GM12874 (cell line): ENCODE data around the gene CAPN10.

ENCODE experiments used
- TF ChIP-seq, protein P1 (sequence below): IDR thresholded peaks from 2 replicates; pipeline ENCODE4 v1.5.1; 2011; ENCODE audit warnings: low read depth, mild to moderate bottlenecking, control low read depth, low read length, moderate library complexity; ENCODE audit not compliant: insufficient read depth

The CAPN10 gene

DNA sequence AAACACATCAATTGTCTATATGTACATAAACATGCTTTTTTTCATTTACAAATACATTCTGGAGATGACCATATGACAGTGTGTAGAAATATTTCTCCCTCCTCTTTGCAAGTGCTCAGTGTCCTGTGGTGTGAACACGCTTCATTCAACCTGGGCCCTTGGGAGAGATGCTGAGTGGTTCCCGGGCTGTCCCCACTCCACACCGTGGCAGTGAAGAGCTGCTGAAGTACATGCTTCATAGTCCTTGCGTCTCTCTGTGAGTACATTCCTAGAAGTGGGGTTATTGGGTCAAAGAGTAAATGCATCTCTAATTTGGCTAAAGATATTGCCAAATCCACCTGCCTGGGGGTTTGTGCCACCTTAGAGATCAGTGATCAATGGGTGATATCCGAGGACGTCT is 32.2 kb downstream of the CAPN10 start:
- TF ChIP-seq, protein P1, sequence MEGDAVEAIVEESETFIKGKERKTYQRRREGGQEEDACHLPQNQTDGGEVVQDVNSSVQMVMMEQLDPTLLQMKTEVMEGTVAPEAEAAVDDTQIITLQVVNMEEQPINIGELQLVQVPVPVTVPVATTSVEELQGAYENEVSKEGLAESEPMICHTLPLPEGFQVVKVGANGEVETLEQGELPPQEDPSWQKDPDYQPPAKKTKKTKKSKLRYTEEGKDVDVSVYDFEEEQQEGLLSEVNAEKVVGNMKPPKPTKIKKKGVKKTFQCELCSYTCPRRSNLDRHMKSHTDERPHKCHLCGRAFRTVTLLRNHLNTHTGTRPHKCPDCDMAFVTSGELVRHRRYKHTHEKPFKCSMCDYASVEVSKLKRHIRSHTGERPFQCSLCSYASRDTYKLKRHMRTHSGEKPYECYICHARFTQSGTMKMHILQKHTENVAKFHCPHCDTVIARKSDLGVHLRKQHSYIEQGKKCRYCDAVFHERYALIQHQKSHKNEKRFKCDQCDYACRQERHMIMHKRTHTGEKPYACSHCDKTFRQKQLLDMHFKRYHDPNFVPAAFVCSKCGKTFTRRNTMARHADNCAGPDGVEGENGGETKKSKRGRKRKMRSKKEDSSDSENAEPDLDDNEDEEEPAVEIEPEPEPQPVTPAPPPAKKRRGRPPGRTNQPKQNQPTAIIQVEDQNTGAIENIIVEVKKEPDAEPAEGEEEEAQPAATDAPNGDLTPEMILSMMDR, result no peak

DNA sequence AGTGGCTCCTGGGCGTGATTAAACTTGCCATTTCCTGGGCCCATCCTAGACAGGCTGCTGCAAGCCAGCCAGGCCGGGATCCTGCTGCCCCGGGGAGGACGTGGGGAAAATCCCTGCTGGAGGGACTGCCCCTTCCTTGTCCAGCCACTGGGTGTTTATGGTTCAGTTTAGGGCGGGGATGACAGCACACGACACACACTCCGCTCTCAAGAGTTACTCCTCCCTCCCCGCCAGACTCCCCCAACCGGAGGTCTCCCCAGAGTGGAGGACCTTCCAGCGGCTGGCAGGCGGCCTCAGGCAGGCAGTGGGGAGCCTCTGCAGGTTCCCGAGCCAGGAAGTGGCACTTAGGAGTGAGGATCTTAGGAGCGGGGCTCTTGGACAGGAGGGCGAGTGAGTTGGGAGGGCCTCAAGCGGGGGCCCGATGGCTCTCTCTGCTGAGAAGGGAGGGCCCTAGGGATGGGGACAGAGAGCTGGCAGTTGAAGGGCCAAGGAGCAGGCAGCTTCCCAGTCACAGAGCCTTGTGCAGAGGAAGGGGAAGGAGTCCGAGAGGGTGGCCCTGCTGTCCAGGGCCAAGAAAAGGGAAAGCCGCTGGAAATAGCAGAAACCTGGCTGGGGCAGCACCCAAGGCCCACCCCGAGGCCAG is 33.1 kb downstream of the CAPN10 start:
- TF ChIP-seq, protein P1, result no peak

DNA sequence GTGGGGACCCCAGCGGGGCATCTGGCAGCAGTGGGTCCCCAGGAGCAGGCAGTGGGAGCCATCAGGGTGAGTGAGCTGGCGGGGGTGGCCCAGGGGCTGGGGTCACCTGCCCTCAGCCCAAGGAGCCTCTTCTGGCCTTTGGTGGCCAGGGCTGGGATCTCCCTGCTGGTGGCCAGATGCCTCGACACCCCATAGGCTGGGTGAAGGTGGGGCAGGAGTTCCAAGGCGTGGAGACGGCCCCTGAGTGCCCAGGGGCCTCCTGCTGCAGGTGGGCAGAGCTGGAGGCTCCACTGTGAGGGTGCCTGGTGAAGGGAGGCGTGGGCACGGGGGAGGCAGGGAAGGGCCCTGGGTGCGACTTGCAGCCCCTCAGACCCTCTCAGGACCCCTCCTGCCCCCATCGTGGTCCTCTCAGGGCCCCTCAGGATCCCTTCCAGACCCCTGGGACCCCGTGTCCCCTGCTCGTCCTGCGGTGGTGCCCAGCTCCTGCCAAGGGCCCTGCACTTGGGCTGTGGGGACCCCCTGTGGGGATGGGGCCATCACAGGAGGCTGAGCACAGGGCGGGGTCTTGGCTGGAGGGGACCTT is 33.7 kb downstream of the CAPN10 start:
- TF ChIP-seq, protein P1, result no peak

DNA sequence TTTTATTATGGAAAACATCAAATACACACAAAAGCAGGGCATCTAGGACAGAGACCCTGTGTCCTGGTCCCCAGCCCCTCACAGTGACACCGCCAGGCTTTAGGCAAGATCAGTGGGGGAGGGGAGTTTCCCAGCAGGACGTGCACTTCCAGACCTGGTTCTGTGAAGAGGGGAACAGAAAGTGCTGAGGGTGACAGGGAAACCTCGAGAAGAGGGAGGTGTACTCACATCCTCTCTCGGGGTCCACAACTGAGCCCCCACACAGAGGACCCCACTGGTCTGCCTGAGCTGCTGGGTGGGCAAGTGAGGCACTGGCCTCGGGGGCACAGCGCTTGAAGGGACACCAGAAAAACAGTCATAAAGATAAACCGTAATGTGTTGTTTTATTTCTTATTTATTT is 34.3 kb downstream of the CAPN10 start:
- TF ChIP-seq, protein P1, result no peak

DNA sequence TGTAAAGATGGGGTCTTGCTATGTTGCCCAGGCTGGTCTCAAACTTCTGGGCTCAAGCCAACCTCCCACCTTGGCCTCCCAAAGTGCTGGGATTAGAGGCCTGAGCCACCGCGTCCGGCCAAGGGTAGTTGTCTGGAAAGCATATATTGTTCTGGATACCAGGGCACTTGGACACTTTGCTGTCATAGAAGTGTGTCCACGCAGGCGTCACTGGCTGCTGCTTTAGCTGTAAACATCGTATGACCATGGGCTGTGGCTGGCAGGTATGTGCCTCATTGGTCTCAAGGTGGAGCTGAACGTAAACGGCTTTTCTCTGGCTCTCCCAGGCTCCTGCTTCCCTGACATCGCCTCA is 35.5 kb downstream of the CAPN10 start:
- TF ChIP-seq, protein P1, result no peak

DNA sequence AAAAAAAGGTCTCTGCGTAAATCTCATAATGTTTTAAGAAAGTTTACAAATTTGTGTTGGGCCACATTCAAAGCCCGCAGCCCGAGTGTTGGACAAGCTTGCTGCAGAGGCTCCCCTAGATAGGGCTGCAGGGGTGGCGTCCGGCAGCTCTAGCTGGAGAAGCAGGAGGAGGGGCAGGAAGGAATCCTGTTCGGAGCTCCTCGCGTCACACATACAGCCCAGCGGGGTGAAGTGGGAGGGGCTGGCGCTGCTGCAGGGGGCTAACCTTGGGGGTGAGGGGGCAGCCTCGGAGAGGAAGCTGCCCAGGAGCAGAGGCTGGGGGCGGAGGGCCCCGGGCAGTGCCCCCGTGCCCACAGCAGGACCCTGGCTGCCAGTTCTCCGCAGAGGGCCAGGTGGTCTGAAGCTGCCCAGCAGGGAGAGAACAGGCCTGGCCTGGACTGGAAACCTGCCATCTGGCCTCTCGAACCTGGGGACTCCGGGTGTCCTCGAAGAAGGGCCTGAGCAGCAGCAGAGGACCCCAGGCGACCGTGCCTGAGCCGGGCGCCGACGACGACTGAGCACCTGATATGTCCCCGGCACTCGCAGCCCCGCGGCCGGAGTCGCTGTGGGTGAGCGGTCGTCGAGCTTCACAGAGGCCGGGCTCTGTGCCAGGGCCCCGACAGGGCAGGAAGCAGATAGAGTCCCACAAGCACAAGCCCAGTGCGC is 36.1 kb downstream of the CAPN10 start:
- TF ChIP-seq, protein P1, result no peak

DNA sequence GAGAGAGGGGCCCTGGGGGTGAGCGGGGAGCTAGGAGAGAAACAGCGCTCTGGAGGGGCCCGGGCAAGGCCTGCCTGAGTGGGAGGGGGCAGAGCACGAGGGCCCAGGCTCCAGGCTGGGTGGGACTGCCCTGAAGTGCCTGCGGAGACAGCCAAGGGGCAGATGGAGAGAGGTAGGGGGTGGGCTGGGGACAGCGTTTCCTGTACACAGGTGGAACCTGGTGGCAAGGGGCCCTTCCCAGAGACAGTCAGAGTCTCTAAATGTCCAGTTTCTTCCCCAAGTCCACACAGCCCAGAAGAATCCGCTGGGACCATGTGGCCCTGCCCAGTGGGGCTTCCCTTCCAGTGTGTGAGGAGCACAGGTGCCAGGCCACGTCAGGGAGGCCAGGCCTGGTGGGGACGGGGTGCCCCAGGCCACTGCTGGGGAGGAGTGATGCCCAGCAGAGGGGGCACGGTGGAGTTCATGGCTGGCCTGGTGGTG is 37.0 kb downstream of the CAPN10 start:
- TF ChIP-seq, protein P1, result no peak
